GM12875 (cell line): Measurements from ENCODE around the gene HNRNPU.

ENCODE experiments used
- H3K4me3 ChIP-seq: one replicate; pipeline ENCODE4 v1.5.1; 2011; ENCODE audit warnings: low read depth, low read length, control low read depth
- TF ChIP-seq, protein P1 (sequence below): IDR thresholded peaks from 2 replicates; pipeline ENCODE4 v1.5.1; 2011; ENCODE audit warnings: low read depth, mild to moderate bottlenecking, control low read depth, inconsistent platforms, low read length, moderate library complexity, borderline replicate concordance; ENCODE audit not compliant: insufficient read depth

The HNRNPU gene

DNA sequence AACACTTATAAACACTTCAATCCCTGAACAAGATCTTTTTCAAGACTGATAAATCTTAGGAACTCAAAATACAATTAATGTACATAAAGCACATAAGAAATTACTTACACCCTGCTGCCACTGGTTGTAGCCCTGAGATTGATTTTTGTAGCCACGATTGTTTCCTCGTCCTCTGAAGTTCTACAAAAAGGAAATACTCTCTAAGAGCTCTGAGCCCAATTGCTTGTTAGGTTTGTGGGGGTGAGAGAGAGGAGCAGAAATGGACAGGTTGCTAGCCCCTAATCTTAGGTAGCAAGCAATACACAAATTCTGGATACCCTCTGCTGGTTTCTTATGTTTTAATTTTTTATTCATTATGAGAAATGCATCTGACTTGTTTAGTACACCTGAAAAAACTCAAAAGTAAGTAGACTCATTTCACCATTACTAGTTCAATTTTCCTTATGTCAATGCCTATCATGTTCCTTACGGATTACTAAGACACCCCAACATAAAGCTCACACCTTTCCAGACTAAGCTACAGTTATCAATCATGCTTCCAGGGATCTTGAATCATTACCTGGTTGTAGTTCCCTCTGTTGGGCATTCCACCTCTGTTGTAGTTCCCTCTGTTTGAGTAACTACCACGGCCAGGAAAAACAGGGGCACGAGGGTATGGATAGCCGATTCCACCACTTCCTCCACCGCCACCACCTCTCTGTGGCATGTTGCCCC lies 9.3 kb downstream of the HNRNPU start:
- TF ChIP-seq, protein P1, sequence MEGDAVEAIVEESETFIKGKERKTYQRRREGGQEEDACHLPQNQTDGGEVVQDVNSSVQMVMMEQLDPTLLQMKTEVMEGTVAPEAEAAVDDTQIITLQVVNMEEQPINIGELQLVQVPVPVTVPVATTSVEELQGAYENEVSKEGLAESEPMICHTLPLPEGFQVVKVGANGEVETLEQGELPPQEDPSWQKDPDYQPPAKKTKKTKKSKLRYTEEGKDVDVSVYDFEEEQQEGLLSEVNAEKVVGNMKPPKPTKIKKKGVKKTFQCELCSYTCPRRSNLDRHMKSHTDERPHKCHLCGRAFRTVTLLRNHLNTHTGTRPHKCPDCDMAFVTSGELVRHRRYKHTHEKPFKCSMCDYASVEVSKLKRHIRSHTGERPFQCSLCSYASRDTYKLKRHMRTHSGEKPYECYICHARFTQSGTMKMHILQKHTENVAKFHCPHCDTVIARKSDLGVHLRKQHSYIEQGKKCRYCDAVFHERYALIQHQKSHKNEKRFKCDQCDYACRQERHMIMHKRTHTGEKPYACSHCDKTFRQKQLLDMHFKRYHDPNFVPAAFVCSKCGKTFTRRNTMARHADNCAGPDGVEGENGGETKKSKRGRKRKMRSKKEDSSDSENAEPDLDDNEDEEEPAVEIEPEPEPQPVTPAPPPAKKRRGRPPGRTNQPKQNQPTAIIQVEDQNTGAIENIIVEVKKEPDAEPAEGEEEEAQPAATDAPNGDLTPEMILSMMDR: no peak
- H3K4me3 ChIP-seq: no peak overlapping the region

DNA sequence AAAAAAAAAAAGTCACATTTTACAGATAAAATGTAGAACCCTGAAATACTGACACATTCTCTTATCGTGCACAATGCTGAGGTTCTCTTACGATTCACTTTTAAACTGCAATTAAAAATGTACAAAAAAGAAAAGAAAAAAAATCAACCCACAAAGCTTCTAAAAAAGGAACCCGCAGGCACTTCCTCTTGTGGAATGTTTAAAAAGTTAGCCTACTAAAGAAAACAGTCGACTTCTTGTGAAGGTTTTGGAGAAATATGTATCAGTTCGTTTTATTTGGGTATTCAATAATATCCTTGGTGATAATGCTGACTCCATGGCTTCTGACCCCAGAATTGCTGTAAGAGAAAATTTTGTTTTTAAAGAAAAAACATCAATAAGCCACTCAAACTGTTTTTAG lies 10.2 kb downstream of the HNRNPU start:
- TF ChIP-seq, protein P1: no peak
- H3K4me3 ChIP-seq: no peak overlapping the region

DNA sequence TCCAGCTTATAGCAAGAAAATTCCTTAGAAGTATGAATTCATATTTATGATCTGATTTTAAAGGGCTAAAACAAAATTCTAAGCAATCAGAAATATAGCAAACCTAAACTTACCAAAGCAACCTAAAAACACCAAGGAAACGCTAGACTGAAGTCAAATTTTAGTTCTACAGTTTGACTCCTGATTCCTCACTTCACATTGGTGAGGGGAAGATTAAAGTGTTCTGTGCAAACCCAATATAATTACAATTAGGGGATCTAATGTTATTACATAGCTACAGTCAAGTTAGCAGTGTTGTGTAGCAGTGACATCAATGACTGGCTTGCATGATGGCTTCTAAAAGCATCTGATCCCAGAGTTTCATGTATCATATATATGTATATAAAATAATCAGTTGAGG lies 11.6 kb downstream of the HNRNPU start:
- H3K4me3 ChIP-seq: no peak overlapping the region
- TF ChIP-seq, protein P1: no peak

DNA sequence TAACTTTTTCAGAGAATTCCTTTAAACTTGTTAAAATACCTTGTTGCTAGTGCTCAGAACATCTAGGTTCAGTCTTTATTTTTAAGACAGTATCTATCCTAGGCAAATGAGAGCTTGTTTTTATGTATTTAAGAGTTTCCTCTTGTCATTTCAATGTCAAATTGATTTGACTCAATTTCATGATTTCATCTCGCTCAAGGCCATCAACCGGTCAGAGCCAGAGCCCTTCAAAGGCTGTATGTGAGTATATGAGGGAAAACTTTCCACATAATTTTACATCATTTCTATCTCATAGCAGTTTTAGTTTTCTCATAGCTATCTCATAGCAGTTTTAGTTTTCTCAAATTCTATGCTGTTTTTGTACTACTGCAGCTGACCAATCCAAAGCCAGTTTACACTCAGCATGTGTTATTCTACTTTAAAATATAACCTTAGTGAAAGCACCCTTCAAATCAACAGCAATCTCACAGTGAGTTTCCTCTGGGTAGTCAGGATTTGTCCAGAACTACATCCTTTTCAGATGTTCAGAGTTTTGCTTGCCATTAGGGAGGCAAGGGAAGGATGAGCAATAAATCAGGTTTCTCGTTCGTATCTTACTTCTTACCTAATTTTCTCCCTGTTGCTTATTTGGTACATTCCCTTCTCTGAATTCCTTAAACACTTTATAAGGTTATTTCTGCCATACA lies 12.7 kb downstream of the HNRNPU start:
- H3K4me3 ChIP-seq: no peak overlapping the region

DNA sequence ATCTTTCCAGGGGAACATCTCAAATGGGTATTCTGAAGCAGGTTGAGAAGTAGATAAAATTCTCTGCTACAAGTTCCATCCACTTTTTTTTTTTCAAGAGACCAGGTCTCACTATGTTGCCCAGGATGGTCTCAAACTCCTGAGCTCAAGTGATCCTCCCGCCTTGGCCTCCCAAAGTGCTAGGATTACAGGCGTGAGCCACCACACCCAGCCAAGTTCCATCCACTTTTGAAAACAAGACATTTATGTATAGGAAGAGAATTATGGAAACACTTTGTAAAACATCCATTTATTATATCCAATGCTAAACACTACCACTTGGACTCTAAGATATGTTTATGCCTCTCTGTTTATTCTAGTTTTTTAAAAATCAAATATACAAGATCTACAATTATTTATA lies 13.4 kb downstream of the HNRNPU start:
- TF ChIP-seq, protein P1: no peak
- no peak overlapping the region for H3K4me3 ChIP-seq

More for the DNA sequence above, 12.7 kb downstream of the HNRNPU start:
- TF ChIP-seq, protein P1: no peak

DNA sequence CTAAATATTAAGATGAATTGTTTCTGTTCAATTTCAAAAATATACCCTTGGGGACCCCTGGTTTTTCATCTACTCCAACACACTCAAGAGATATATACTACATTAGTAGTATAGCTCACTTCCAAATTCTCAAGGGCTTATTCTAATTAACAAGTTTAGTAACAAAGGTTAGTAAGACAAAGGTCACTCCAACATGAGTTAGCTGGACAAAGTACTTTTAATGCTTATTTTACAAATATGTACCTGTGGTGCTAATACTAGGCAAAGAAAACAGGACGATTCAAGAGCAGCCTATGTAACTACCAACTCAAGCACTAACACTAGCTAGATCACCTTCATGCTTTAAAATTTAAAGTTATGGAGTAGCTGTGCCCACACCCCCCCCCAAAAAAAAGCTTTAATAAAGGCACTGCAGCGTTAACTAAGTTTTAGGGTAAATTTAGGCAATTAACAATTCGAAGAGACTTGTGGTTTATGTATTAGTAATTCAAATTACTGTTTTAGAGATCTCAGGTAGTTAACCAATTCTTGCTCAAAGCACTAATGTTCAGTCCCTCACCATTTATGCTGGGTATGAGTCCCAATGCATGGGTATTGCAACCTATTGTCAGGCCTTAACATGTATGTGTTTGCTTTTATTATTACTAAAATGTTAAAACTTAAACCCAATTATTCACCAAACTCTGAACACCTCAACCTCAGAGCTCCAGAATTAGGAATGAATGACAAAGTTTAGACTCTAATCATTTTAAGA lies 14.1 kb downstream of the HNRNPU start:
- TF ChIP-seq, protein P1: no peak
- H3K4me3 ChIP-seq: no peak overlapping the region
